Islet of Langerhans (tissue), 1 donor: ENCODE data around the gene PHF21A.

Source experiments
- FAIRE-seq: peaks from one replicate; lab custom pipeline; 2011; peaks lifted over from hg19 to GRCh38; lab: Jason Lieb, UNC

The PHF21A gene

GRCh38 chr11:45884596-45885185 is 236.6 kb downstream of the PHF21A start:
- no peak for FAIRE-seq
